Stimulated activated CD4-positive, alpha-beta T cell treated with anti-CD3 and anti-CD28 coated beads, Interleukin-15, amount 100 ng/mL, for 48 hours (primary cell): ENCODE results near the gene C6orf15.

Experiments used
- DNase-seq, 2 donors: peaks; one replicate each; pipeline ENCODE4 v3.0.0-alpha.2; 2020; ENCODE audit warnings: low read depth in 2 of 2

The C6orf15 gene

DNA sequence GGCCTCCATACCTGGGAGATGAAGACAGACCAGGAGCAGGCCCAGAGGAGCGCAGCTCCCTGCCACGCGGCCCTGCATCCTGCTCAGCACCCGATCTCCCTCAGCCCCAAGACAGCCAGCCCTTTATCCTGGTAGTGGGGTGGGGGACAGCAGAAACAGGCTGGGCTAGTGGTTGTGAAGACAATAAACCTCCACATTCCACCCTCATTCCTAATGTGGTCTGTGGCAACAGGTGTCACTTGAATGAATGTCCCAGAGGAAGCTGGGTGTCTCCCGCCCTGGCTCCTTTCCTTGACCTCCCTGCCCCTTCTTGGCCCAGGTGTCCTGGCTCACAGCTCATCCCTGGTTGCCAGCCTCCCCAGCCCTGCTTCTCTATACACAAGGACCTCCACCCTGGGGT is at the start of gene C6orf15:
Gene C6orf15 (minus strand): TSS at position 98 of the 400 bp plus-strand sequence. CDS start 20 bp downstream, at position 78.
- no peak for DNase-seq

DNA sequence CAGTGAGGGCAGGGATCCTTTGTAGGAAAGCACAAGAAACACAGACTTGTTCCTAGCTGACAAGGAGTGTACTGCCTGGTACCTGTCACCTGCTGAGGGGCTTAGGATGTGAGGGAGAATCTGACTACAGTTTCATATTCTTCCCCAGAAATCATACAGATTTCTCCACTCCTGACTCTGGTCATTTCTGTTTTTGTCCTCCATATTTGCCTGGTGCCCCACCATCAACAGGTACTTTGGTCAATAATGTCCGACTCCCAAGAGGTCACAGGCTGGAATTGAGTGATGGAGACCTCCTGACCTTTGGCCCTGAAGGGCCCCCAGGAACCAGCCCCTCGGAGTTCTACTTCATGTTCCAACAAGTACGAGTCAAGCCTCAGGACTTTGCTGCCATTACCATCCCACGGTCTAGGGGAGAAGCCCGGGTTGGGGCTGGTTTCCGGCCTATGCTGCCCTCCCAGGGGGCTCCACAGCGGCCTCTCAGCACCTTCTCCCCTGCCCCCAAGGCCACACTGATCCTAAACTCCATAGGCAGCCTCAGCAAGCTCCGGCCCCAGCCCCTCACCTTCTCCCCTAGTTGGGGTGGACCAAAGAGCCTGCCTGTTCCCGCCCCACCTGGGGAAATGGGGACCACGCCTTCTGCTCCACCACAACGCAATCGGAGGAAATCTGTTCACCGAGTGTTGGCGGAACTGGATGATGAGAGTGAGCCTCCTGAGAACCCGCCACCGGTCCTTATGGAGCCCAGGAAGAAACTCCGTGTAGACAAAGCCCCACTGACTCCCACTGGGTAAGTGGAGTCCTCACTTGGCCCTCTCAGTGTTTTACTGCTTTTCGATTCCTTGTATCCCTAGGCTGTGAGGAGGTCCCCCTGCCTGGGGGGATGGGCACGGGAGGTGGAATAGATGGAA is 49.1 kb upstream of the C6orf15 start:
- DNase-seq, result no peak

DNA sequence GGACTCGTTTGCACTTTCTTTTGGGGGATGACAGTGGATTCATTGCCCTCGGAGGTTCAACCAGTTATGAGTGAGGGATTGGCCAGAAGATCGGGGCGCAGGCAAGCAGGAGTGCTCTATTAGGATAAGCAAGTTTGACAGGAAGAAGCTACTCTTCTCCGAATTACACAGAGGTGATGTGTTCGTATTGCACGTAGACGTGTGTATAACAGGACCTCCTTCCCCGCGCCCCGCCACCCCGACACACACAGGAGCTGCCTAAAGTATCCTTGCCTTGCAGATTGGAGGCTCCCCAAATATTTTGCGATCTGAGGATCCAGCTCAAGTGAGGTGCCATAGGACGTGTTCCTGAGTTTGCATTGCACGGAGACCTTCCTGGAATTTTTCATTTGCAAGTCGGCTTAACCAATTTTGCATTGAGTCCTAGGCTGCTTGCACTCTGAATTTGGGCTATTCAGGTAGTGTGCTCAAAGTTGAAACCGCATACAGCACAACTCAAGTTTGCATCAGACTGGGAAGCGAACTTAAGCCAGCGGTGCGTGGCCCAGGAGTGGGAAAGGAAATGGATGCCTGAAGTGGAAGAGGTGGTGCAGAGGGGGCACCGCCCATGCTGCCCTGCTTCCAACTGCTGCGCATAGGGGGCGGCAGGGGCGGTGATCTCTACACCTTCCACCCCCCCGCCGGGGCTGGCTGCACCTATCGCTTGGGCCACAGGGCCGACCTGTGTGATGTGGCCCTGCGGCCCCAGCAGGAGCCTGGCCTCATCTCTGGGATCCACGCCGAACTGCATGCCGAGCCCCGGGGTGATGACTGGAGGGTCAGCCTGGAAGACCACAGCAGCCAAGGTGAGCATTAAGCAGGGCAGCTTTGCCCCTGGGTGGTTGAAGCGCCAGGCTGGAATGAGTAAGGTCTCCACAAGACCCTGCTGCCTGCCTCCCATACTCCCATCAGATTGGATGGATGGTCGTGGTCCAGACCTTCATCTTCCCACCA is 46.8 kb upstream of the C6orf15 start:
- DNase-seq, result peak in 1 of 2 donors; percentile 19

DNA sequence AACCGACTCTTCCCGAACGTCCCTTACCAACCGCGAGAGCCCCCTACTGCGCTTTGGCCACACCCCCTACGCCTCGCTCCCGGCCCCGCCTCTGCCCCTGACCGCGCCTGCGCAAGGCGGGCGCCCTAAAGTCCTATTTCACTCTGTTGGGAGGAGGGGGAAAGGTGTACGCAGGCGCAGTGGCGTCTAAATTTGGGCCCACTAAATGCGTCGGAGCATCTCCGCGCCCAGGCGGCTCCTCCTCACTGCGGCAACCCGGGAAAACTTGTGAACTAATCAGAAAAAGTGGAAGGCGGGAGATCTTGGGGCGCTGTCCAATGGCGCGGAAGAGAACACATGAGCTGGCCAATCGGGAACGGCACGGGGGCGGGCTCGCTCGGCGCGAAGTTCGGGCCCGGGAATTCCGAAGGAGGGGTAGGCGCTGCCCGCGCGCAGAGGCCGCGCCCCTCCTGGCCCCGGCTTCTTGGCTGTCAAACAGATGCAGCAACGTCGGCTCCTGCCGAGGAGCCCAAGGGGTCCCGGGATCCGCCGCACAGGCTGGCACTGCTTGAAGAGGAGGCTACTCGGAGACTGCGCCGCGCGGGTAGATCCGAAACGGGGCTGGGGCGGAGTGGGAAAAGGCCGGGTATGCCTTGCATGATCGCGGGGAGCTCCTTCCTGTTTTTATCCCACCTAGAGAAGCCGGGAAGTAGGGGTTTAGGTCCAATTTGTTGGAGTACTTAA is 45.9 kb upstream of the C6orf15 start, which contains the start of gene TCF19:
Gene TCF19 (plus strand): TSS at position 450 of the 723 bp plus-strand sequence. CDS start 881 bp downstream, outside the sequence.
- DNase-seq, result peak; percentile 98 to 99

DNA sequence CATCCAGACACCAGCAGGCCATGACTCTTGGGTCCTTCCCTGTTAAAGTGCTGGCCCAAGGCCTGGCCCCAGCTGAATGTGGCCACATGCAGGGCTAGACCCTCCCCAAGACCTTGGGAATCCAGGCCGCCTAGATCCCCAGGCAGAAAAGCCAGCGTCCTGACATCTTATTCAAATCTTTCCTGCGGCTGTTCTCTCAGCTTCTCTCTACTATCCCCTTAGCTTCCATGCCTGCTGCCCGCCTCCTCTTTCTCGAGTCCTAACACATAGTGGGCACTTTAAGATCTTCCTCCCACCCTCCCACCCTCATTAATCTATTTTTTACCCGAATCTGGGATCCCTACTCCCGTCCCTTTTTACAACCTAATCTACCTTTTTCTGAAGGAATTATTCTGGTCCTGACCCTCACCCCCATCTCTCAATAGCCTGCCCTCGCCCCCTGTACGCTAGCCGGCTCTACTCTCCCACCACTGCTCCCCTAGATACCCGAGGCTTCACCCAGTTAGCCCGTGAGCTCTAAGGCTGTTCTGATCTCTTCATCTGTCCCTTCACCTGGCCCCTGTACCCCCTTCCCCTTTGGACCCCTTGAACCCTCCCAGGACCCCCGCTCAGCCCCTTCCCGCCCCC is 45.3 kb upstream of the C6orf15 start, which contains the start of gene CCHCR1:
Gene CCHCR1 (minus strand): TSS at position 290 of the 627 bp plus-strand sequence. CDS start 202 bp downstream, at position 88.
- no peak for DNase-seq

DNA sequence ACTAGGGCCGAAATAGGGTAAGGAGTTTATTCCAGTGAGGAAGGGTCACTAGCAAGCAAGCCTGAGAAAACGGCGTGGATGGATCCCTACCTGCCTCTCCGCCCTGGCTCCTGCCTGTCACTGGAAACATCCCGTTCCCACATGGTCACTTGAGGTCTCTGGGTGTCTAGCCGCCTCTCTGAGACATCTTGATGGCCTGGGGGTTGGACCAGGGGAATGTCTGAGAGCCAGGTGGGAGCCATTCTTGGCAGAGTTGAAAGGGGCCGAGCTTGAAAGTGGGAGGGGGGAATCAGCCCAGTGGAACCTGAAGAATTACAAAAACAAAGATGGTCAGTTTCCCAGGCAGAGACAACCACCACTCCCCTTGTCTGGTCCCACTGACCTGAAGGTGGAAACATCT is 44.3 kb upstream of the C6orf15 start:
- DNase-seq, result no peak

DNA sequence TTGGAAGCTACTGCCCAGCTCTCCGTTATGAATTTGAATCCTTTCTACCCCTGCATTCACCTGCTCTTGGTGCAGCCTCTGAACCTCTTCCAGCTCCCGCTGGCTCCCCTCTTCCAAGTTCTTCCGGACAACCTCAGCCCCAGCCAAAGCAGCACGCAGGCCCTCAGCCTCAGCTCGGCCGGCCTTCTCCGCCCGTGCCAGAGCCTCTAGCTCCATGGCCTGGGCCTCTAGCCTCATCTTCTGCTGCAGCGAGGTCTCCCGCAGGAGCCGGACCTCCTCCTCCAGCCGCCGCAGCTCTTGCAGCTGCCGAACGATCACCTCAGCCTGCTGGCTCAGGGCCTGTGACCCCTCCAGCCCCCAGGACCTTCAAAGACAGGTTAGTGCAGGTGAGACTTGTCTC is 42.1 kb upstream of the C6orf15 start:
- DNase-seq, result no peak

DNA sequence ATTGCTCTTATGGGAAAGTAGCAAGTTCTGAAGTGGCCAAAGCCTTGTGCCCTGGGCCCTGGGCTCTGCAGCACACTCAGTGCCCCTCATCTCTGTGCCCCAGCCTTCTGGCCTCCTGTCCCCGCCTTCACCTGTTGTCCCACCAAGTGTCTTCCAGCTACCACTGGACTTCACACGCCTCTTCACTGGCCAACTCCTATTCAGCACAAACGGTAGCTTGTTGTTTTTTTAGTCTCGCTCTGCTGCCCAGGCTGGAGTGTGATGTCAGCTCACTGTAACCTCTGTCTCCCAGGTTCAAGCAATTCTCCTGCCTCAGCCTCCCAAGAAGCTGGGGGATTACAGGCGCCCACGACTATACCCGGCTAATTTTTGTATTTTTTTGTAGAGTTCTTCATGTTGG is 40.4 kb upstream of the C6orf15 start:
- no peak for DNase-seq

DNA sequence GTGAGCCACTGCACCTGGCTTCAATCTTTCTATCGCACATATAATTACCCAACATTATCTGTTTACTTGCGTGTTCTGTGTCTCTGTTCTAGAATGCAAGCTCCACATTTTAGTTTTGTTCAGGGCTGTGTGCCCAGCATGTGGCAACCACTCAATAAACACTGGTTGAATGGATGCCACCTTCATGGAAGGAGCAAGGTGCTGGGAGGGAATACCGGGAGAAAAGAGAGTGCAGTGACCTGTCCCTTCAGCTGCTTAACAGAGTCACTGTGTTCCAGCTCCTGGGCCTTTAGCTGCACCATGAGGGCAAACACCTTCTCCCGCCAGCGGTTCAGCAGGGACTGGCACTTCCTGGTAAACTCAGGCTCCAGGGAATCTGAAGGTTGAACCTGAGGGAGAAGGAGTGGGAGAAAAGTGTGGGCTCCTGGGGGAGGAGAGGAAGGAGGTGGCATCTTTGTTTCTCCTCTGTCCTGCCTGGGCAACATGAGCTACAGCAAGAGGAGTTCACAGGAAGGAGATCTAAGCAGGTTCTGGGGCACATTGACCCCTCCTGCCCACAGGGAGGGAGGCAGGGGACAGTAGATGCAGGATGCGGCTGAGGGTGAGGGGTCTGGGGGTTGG is 37.6 kb upstream of the C6orf15 start:
- DNase-seq, result no peak

DNA sequence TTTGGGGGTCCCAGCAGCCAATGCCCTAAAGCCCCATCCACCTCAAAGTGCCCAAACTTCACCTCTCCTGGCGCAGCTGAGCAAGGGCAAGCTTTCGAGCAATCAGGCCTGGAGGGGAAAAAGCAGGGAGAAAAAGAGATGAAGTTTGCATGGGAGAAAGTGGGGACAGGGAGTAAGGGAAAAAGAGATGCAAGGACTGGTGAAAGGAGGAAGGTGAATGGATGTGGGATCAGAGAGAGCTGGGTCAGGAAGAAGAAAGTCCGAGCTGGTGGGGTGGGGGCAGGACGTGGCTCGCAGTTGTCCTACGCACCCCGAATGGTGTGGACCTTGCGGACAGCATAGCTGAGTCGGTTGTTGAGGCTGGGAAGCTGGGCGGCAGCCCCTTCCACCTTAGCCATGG is 33.0 kb upstream of the C6orf15 start:
- no peak for DNase-seq

DNA sequence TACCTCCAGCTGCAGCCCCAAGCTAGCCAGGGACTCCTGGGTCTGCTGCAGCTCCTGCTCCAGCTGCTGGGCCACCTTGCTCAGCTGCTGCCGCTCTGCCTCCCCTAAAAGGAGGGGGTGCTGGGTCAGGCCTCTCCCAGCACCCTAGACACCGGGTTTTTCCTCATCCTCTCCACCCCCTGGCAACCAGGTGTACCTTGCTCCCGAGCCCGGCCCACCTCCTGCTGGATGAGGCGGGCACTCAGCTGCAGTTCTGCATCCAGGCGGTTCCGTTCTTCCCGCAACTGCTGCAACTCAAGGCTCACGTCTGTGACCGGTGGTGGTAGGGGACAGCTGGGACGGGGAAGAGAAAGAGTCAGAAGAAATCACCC is 32.6 kb upstream of the C6orf15 start:
- DNase-seq, result no peak

DNA sequence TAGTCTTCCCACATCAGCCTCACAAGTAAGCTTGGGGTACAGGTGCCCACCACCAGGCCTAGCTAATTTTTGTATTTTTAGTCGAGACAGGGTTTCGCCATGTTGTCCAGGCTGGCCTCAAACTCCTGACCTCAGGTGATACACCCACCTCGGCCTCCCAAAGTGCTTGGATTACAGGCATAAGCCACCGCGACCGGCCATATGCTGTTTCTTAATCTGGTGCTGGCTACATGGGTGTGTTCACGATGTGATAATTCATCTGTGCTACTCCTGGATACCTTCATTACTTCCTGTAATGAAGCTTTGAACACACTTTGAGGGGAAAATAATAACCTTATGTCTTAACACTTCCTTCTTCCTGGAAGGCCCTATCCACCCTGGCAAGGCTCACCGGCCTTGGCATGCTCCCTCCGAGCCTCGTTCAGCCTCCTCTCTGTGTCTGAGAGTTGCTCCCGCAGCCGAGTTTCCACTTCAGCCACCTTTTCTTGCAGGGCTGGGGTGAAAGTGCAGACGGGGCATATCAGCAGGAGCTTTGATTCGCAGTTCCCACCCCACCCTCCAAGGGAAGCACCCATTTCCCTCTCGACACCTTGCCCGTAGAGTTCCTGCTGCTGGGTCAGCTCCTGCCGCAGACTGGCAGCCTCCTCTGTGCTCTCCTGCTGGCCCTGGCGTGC is 32.1 kb upstream of the C6orf15 start:
- DNase-seq, result no peak

DNA sequence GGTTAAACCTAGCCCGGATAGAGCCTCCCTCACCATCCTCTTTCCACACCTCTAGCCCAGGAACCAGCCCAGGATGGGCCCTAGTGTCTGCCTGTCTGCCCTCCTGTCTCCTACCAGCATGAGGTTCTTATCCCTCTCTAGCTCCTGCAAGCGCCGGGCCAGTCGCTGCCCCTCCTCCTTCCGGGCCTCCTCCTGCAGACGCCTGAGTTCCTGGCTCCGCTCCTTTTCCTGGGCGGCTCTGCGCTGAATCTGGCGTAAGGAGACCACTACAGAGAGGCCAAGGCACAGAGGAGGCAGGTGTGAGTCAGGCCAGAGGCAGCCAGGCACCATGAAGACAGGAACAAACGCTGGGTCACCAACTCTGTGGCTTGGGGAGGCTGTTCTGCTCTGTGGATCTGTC is 30.8 kb upstream of the C6orf15 start:
- DNase-seq, result no peak

DNA sequence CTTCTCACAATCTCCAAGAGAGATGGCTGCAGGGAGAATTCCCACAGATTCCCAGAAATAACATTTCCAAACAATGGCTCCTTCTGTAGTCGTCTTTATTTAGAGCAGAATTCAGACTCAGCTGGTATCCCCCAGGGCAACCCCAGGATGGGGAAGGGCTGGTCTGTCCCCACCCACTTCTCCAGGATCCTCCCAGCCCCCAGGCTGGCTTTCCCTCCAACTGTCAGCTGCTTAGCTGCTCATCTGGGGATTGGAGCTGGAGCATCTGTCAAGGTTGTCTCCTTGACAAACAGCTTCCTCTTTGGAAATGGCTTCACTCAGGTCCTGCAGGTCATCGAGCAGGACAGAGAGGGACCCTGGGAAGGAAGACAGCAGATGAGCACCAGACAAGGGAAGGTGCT is 30.0 kb upstream of the C6orf15 start:
- no peak for DNase-seq

DNA sequence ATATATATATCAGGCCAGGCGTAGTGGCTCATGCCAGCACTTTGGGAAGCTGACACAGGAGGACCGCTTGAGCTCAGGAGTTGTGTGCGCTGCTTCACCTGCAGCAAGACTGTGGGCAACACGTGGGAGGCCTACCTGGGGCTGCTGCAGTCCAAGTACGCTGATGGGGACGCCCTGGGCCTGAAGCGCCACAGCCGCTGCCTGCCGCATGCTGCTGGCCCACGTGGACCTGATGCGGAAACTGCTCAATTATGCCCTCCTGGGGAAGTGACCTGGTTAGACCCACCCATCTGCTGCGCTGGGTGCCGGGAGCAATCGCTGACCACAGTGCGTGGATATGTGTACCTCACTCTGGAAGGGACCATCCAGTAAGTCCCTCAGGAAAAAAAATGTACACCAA is 28.3 kb upstream of the C6orf15 start:
- DNase-seq, result no peak

DNA sequence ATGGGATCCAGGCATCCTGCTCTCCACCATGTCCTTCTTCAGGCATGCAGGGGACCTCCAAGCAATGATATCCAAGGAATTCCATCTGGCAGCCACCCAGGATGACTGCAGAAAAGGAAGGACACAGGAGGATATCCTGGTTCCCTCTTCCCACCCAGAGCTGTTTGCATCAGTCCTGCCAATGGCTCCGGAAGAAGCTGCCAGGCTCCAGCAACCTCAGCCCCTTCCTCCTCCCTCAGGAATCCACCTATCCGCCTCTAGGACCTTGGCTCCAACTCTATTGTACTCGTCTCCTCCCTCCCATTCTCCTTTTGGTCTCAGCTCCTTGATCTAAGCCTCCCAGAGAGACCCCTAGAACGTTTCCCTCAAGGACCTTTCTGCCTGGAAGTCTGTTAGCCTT is 27.2 kb upstream of the C6orf15 start:
- no peak for DNase-seq

DNA sequence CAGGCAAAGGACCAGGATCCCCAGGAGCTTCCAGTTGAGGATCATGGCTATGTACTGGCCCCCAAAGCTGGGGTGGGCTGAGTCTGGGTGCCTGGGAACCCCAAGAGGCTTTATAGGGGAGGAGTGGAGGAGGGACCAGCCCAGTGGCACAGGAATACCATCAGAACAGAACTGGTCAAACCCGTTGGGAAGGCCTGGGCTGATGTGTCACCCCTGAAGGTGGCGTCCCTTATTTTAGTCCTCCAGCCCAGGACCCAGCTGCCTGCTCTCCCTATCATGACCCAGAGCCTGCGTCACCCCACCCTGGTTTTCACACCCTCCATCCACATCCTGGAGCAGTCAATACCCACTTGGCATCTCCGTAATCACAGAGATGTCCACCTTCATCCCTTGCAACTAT is 26.6 kb upstream of the C6orf15 start, which contains the start of gene PSORS1C2:
Gene PSORS1C2 (minus strand): TSS at position 85 of the 400 bp plus-strand sequence. CDS start 40 bp downstream, at position 45.
- DNase-seq, result no peak

DNA sequence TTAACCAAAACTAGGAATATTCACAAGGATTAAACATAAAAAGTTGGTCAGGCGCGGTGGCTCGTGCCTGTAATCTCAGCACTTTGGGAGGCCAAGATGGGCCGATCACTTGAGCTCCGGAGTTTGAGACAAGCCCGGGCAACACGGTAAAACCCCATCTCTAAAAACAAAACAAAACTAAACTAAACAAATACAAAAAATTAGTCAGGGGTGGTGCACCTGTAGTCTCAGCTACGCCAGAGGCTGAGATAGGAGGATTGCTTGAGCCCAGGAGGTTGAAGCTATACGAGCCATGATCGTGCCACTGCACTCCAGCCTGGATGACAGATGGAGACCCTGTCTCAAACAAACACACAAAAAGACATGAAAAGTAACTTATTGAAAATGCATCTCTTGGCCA is 23.3 kb upstream of the C6orf15 start:
- DNase-seq, result no peak

DNA sequence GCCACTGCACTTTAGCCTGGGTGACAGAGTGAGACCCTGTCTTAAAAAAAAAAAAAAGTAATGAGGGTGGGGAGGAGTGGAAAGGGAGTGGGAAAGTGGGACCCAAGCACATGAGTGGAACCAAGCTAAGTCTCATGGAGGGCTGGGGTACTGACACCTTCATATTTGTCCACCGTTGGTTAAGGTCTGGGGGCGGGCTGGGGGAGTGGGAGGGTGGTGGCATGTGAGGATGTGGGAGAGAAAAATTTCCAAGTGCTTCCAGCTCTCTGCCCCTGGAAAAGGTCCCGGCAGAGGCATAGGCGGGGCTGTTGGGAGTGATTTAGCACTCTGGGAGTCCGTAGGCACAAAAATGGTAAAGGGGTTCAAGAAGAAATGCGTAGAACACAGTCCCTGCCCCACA is 20.4 kb upstream of the C6orf15 start:
- no peak for DNase-seq

DNA sequence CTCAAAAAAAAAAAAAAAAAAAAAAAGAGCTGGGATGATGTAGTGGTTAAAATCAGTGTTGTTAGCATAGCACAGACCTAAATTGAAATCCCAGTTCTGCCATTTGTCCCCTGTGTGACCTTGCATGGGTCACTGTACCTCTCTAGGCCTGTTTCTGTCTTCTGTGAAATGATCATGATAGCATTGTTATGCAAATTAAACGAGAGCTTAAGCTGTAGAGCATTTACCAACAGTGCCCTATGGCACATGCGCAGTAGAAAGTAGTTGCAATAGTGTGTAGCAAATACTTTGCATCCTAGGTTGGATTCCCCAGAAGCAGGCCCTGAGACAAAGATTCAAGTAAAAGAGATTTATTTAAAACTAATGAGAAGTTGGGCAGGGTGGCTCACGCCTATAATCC is 19.2 kb upstream of the C6orf15 start:
- no peak for DNase-seq
